Mesendoderm (in vitro differentiated cells): ENCODE data around the gene GOLGA6L1. TPM values are rescaled to one million over a fixed set of nuclear protein-coding genes. Genes with fewer than 3 reads are reported as not detected.
"Not testable (repeated sequence)": the region's sequence is repeated elsewhere in the genome, so short reads cannot be mapped to it uniquely, and the experiment has no call there.

Experiments used
- DNase-seq: peaks from one replicate; pipeline ENCODE4 v3.0.0; 2013
- H2AK5ac ChIP-seq: 2 replicates; pipeline ENCODE4 v1.6.1; 2013; ENCODE audit warnings: low read length, inconsistent platforms
- H2BK120ac ChIP-seq: 2 replicates; pipeline ENCODE4 v1.6.1; 2013; ENCODE audit warnings: low read depth, mild to moderate bottlenecking, low read length, moderate library complexity, mixed read lengths
- H2BK15ac ChIP-seq: replicated peaks from 2 replicates; pipeline ENCODE4 v1.6.1; 2013; ENCODE audit warnings: low read depth, mild to moderate bottlenecking, moderate library complexity
- H2BK5ac ChIP-seq: 2 replicates; pipeline ENCODE4 v1.6.1; 2013; ENCODE audit warnings: low read length, inconsistent platforms
- H3K18ac ChIP-seq: 2 replicates; pipeline ENCODE4 v1.6.1; 2013; ENCODE audit warnings: mild to moderate bottlenecking, low read length, mixed read lengths
- H3K23ac ChIP-seq: one replicate; pipeline ENCODE4 v1.6.1; 2013; ENCODE audit warnings: low read length
- H3K27ac ChIP-seq: 2 replicates; pipeline ENCODE4 v1.5.1; 2013; ENCODE audit warnings: low read depth, mild to moderate bottlenecking, inconsistent platforms, low read length, moderate library complexity
- H3K27me3 ChIP-seq: 2 replicates; pipeline ENCODE4 v1.6.1; 2013; ENCODE audit warnings: low read length, control low read depth, mild to moderate bottlenecking, inconsistent platforms; ENCODE audit not compliant: insufficient read depth, poor library complexity
- H3K36me3 ChIP-seq: 2 replicates; pipeline ENCODE4 v1.6.1; 2013; ENCODE audit warnings: low read length, inconsistent platforms; ENCODE audit not compliant: control insufficient read depth, insufficient read depth
- H3K4ac ChIP-seq: one replicate; pipeline ENCODE4 v1.6.1; 2013; ENCODE audit warnings: low read depth, mild to moderate bottlenecking, low read length, moderate library complexity
- H3K4me1 ChIP-seq: 2 replicates; pipeline ENCODE4 v1.6.1; 2013; ENCODE audit warnings: low read depth, low read length, inconsistent platforms; ENCODE audit not compliant: control insufficient read depth
- H3K4me2 ChIP-seq: 2 replicates; pipeline ENCODE4 v1.6.1; 2013; ENCODE audit warnings: low read length
- H3K4me3 ChIP-seq: 2 replicates; pipeline ENCODE4 v1.5.1; 2013; ENCODE audit warnings: mild to moderate bottlenecking, low read length
- H3K56ac ChIP-seq: one replicate; pipeline ENCODE4 v1.6.1; 2013; ENCODE audit warnings: low read length
- H3K79me1 ChIP-seq: 2 replicates; pipeline ENCODE4 v1.6.1; 2013; ENCODE audit warnings: low read length, inconsistent platforms
- H3K79me2 ChIP-seq: 2 replicates; pipeline ENCODE4 v1.6.1; 2013; ENCODE audit warnings: mild to moderate bottlenecking, low read length; ENCODE audit not compliant: control insufficient read depth, insufficient read depth
- H3K9ac ChIP-seq: 2 replicates; pipeline ENCODE4 v1.6.1; 2013; ENCODE audit warnings: low read length, inconsistent platforms
- H4K5ac ChIP-seq: one replicate; pipeline ENCODE4 v1.6.1; 2013; ENCODE audit warnings: low read length
- H4K8ac ChIP-seq: one replicate; pipeline ENCODE4 v1.6.1; 2013; ENCODE audit warnings: low read depth, mild to moderate bottlenecking, control low read depth, low read length, moderate library complexity
- WGBS: extraction: QIAGEN DNeasy Blood & Tissue Kit; methylation state at CpG from one replicate; pipeline ENCODE4 v1.1.7; 2013; ENCODE audit warnings: low lambda C conversion rate, missing lambda C conversion rate; ENCODE audit not compliant: insufficient coverage; ENCODE audit errors: extremely low coverage; 5-methylcytosine and 5-hydroxymethylcytosine counted together
- small RNA-seq: library from polyadenylated mRNA; stranded (forward); fragments of <200 nt; extraction: miRNeasy Mini kit (QIAGEN cat#:217004); gene quantifications from one replicate; pipeline ENCODE3, GENCODE V24; 2013; ENCODE audit not compliant: insufficient read depth

GOLGA6L1 gene

GRCh38 chr15:23081996-23082737 is 54.5 kb downstream of the GOLGA6L1 start:
- not testable (repeated sequence) for H3K27ac ChIP-seq, H2BK5ac ChIP-seq, H3K36me3 ChIP-seq, H3K79me2 ChIP-seq, H3K4me2 ChIP-seq, H4K8ac ChIP-seq, H3K79me1 ChIP-seq, H4K5ac ChIP-seq, H3K4me3 ChIP-seq, H2BK120ac ChIP-seq, H3K4me1 ChIP-seq, H3K18ac ChIP-seq, H3K23ac ChIP-seq, H3K9ac ChIP-seq, H3K4ac ChIP-seq, H2BK15ac ChIP-seq, H3K27me3 ChIP-seq, H2AK5ac ChIP-seq
- peak overlapping the region; percentile 60 for H3K56ac ChIP-seq
- WGBS = no CpG with 5 or more reads among the region's 8 CpGs
- DNase-seq = peak; percentile 31

DNA sequence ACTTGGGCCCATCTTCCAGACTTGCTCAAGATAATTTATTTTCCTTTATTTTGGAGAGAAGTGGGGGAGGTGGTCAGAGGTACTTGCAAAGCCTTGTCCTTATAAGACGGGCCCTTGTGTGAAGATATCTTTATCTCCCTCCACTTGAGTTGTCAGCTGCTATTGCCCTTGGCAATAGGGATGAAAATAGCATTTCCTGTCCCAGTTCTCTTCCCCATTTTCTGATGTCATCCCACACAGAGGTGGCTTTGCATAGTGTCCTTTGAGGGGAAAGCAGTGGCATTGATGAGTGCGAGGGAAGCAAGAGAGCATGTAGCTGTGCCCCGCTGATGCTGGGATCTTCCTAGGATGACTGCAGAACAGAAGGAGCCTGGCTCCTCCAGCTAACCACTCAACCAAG is 55.4 kb downstream of the GOLGA6L1 start:
- Histone ChIP-seq H3K4me1 (no peaks in the 10 kb centered on the region), H3K4ac (no peak overlapping the region), H3K36me3 (no peaks in the 10 kb centered on the region), H3K79me2 (no peaks in the 10 kb centered on the region), H2BK120ac (no peak overlapping the region), H4K5ac (no peak overlapping the region), H3K4me3 (no peak overlapping the region), H2BK5ac (no peak overlapping the region), H3K23ac (no peak overlapping the region), H3K56ac (no peak overlapping the region), H4K8ac (no peak overlapping the region), H3K27ac (peak overlapping the region; percentile 73), H3K4me2 (no peak overlapping the region), H3K79me1 (no peaks in the 10 kb centered on the region), H2BK15ac (no peak overlapping the region), H3K27me3 (no peaks in the 10 kb centered on the region), H3K18ac (no peak overlapping the region), H3K9ac (no peak overlapping the region), H2AK5ac (no peak overlapping the region)
- peak; percentile 60 for DNase-seq
- no CpG with 5 or more reads among the region's 3 CpGs for WGBS

- Histone ChIP-seq H3K4me3 (no peak overlapping the region), H2AK5ac (no peak overlapping the region), H4K5ac (no peak overlapping the region), H3K4me1 (no peaks in the 10 kb centered on the region), H3K36me3 (no peaks in the 10 kb centered on the region), H3K18ac (no peak overlapping the region), H2BK120ac (no peak overlapping the region), H4K8ac (no peak overlapping the region), H2BK5ac (no peak overlapping the region), H3K56ac (no peak overlapping the region), H3K9ac (no peak overlapping the region), H3K4ac (no peak overlapping the region), H3K23ac (no peak overlapping the region), H2BK15ac (no peak overlapping the region), H3K79me2 (no peaks in the 10 kb centered on the region), H3K27me3 (no peaks in the 10 kb centered on the region), H3K27ac (no peak overlapping the region), H3K4me2 (no peak overlapping the region), H3K79me1 (no peaks in the 10 kb centered on the region)
- no peak for DNase-seq
- WGBS = no CpG with 5 or more reads among the region's 7 CpGs
These were observed 56.9 kb downstream of the GOLGA6L1 start for GRCh38 chr15:23079766-23080165.

Small RNA genes lying within 50 kb of the gene (small RNA-seq; reads per million reads assigned to genes)
- not detected for gene RN7SL106P
